Transverse colon (tissue), 4 donors: Measurements from ENCODE around the gene MYOT.

Experiments
- CTCF ChIP-seq, 5 experiments: fragments of 200-600 bp in 3 of 5; fragments of 450-650 bp in 2 of 5; sonication (generic) in 3 of 5; IDR thresholded peaks; 1 replicate in 2 of 5; 2 replicates in 3 of 5; pipeline ENCODE4 v1.5.1; 2016 to 2017; ENCODE audit warnings: antibody characterized with exemption in 5 of 5, inconsistent platforms in 3 of 5, mild to moderate bottlenecking in 2 of 5, moderate library complexity in 1 of 5
- EP300 ChIP-seq: sonication (generic); formaldehyde crosslinking; IDR thresholded peaks from one replicate; pipeline ENCODE4 v1.6.1; 2017; ENCODE audit warnings: antibody characterized with exemption, low read depth
- POLR2A ChIP-seq: fragments of 450-650 bp; IDR thresholded peaks from one replicate; pipeline ENCODE4 v1.6.1; 2016; ENCODE audit warnings: antibody characterized with exemption, mild to moderate bottlenecking, moderate library complexity
- POLR2AphosphoS5 ChIP-seq, 3 donors: sonication (generic); formaldehyde crosslinking; IDR thresholded peaks; one replicate each; pipeline ENCODE4 v1.6.1; 2016; ENCODE audit warnings: antibody characterized with exemption in 3 of 3

GRCh38 chr5:137871571-137871970 is 3.9 kb downstream of the MYOT start:
- TF ChIP-seq CTCF (IDR thresholded peaks at IDR 0.05) (no peak), POLR2AphosphoS5 (IDR thresholded peaks at IDR 0.05) (no peak), POLR2A (no peak), EP300 (no peak)
